HepG2 (cell line): ENCODE data around the gene ASPRV1. TPM values are rescaled to one million over a fixed set of nuclear protein-coding genes. Genes with fewer than 3 reads are reported as not detected.

Source experiments
- ATAC-seq: fragments of 200-7000 bp; cut with Tn5 transposase; 3 replicates; pipeline ENCODE4 v1.9.1; 2020; ENCODE audit warnings: mild to moderate bottlenecking, moderate library complexity
- BruUV-seq: library from RNA; stranded (reverse); fragments of 400-500 nt; replicated peaks from 2 replicates; lab custom pipeline; 2021; lab: Mats Ljungman, UMichigan
- CTCF ChIA-PET: fragments of 300-600 bp; formaldehyde crosslinking; extraction: SDS; loops from one replicate; lab custom pipeline; 2021; ENCODE audit warnings: low total read pairs, inconsistent platforms, low intra/inter-chr PET ratio; lab: Yijun Ruan, JAX
- POLR2A ChIA-PET: fragments of 350-600 bp; sonication (Branson Sonifier 250); formaldehyde crosslinking; loops from one replicate; lab custom pipeline; 2020; ENCODE audit warnings: antibody characterized with exemption, inconsistent platforms; lab: Yijun Ruan, JAX
- DNase-seq: peaks from one replicate; pipeline ENCODE4 v3.0.0-alpha.2; 2015; ENCODE audit warnings: low spot score
- FAIRE-seq: peaks from 3 replicates; lab custom pipeline; 2011; peaks lifted over from hg19 to GRCh38; lab: Jason Lieb, UNC
- H2AFZ ChIP-seq: one replicate; pipeline ENCODE4 v1.6.1; 2011; ENCODE audit warnings: low read length, inconsistent platforms
- H3K27ac ChIP-seq: fragments of 300-600 bp; 3 replicates; pipeline ENCODE4 v1.8.0; 2011; ENCODE audit warnings: mixed run types, mild to moderate bottlenecking, mixed read lengths, low read length, inconsistent platforms; ENCODE audit not compliant: insufficient read depth; ENCODE audit errors: extremely low read length
- H3K27me3 ChIP-seq, 2 experiments: fragments of 200-600 bp in 1 of 2; 2 replicates in 1 of 2; 3 replicates in 1 of 2; pipeline versions ENCODE4 v1.6.0 to v1.8.0; 2011; ENCODE audit warnings: low read length in 2 of 2, mild to moderate bottlenecking in 2 of 2, moderate library complexity in 2 of 2, inconsistent platforms in 1 of 2; ENCODE audit not compliant: insufficient read depth in 2 of 2, control insufficient read depth in 1 of 2
- H3K36me3 ChIP-seq, 2 experiments: fragments of 200-600 bp in 1 of 2; replicated peaks in 1 of 2; 2 replicates in 1 of 2; 3 replicates in 1 of 2; pipeline versions ENCODE4 v1.5.1 to v1.8.0; 2011; ENCODE audit warnings: low read length in 2 of 2, inconsistent platforms in 1 of 2; ENCODE audit not compliant: insufficient read depth in 2 of 2, control insufficient read depth in 1 of 2
- H3K4me1 ChIP-seq: 2 replicates; pipeline ENCODE4 v1.5.1; 2012; ENCODE audit warnings: low read length, inconsistent platforms; ENCODE audit not compliant: insufficient read depth
- H3K4me2 ChIP-seq: 2 replicates; pipeline ENCODE4 v1.6.0; 2011; ENCODE audit warnings: low read depth, low read length, inconsistent platforms
- H3K4me3 ChIP-seq, 3 experiments: fragments of 200-600 bp in 1 of 3; sonication (generic), shearing (Covaris generic) in 1 of 3; replicated peaks in 1 of 3; 2 replicates each; pipeline ENCODE4 v1.5.1; 2011 to 2016; ENCODE audit warnings: low read length in 3 of 3, inconsistent platforms in 2 of 3, low read depth in 2 of 3, mild to moderate bottlenecking in 2 of 3, control low read depth in 1 of 3, mixed read lengths in 1 of 3; ENCODE audit not compliant: insufficient read depth in 1 of 3
- H3K79me2 ChIP-seq: one replicate; pipeline ENCODE4 v1.6.1; 2011; ENCODE audit warnings: low read length, inconsistent platforms; ENCODE audit not compliant: insufficient read depth
- H3K9ac ChIP-seq: 2 replicates; pipeline ENCODE4 v1.6.0; 2011; ENCODE audit warnings: mild to moderate bottlenecking, low read depth, low read length, inconsistent platforms; ENCODE audit not compliant: insufficient read depth
- H3K9me3 ChIP-seq: 2 replicates; pipeline ENCODE4 v1.5.1; 2012; ENCODE audit warnings: mild to moderate bottlenecking, low read length
- H4K20me1 ChIP-seq: 2 replicates; pipeline ENCODE4 v1.6.0; 2011; ENCODE audit warnings: inconsistent platforms, mild to moderate bottlenecking, low read length, moderate library complexity; ENCODE audit not compliant: insufficient read depth
- ARNTL ChIP-seq: sonication (generic); formaldehyde crosslinking; IDR thresholded peaks from 2 replicates; pipeline ENCODE4 v1.4.0; 2020; ENCODE audit warnings: mild to moderate bottlenecking, missing genetic modification reagents
- HNRNPLL ChIP-seq: fragments of 200-400 bp; formaldehyde crosslinking; IDR thresholded peaks from 2 replicates; pipeline ENCODE4 v1.6.1; 2017; ENCODE audit warnings: mild to moderate bottlenecking, low read depth, low read length; ENCODE audit not compliant: poor library complexity, severe bottlenecking
- HOXD1 ChIP-seq: sonication (generic); formaldehyde crosslinking; IDR thresholded peaks from 2 replicates; pipeline ENCODE4 v1.5.0; 2020; ENCODE audit warnings: missing genetic modification reagents
- IRX3 ChIP-seq: sonication (generic); formaldehyde crosslinking; IDR thresholded peaks from 2 replicates; pipeline ENCODE4 v1.8.1; 2023; ENCODE audit warnings: mild to moderate bottlenecking, low read depth, missing genetic modification reagents, borderline replicate concordance
- KAT2B ChIP-seq: fragments of 150-350 bp; IDR thresholded peaks from 2 replicates; pipeline ENCODE4 v1.6.1; 2014; ENCODE audit warnings: low read depth, low read length, borderline replicate concordance
- MIER2 ChIP-seq: IDR thresholded peaks from 2 replicates; pipeline ENCODE4 v1.6.1; 2016; ENCODE audit warnings: missing biosample characterization, missing genetic modification reagents
- MTERF4 ChIP-seq: sonication (generic); formaldehyde crosslinking; IDR thresholded peaks from 2 replicates; pipeline ENCODE4 v1.8.0; 2023; ENCODE audit warnings: mild to moderate bottlenecking, missing genetic modification reagents
- PHF20 ChIP-seq: sonication (generic); formaldehyde crosslinking; IDR thresholded peaks from 2 replicates; pipeline ENCODE4 v1.5.0; 2020; ENCODE audit warnings: mild to moderate bottlenecking, missing genetic modification reagents
- PRDM10 ChIP-seq: sonication (generic); formaldehyde crosslinking; IDR thresholded peaks from 2 replicates; pipeline ENCODE4 v1.4.0; 2020; ENCODE audit warnings: low read depth, missing genetic modification reagents
- RBAK ChIP-seq: sonication (generic); formaldehyde crosslinking; IDR thresholded peaks from 2 replicates; pipeline ENCODE4 v1.5.1; 2020; ENCODE audit warnings: mild to moderate bottlenecking, missing genetic modification reagents
- SIX4 ChIP-seq: sonication (generic); formaldehyde crosslinking; IDR thresholded peaks from 2 replicates; pipeline ENCODE4 v1.4.0; 2020; ENCODE audit warnings: missing genetic modification reagents
- SRSF9 ChIP-seq: fragments of 200-400 bp; formaldehyde crosslinking; IDR thresholded peaks from 2 replicates; pipeline ENCODE4 v1.6.1; 2018; ENCODE audit warnings: borderline replicate concordance, mild to moderate bottlenecking, low read depth, low read length; ENCODE audit not compliant: insufficient read depth, poor library complexity, severe bottlenecking
- SSRP1 ChIP-seq: IDR thresholded peaks from 2 replicates; pipeline ENCODE4 v1.6.1; 2016; ENCODE audit warnings: control low read depth
- ZFYVE20 ChIP-seq: sonication (generic); formaldehyde crosslinking; IDR thresholded peaks from 2 replicates; pipeline ENCODE4 v1.8.0; 2023; ENCODE audit warnings: low read depth, mild to moderate bottlenecking, moderate library complexity, missing genetic modification reagents, borderline replicate concordance
- ZNF251 ChIP-seq: sonication (generic); formaldehyde crosslinking; IDR thresholded peaks from 2 replicates; pipeline ENCODE4 v1.9.0; 2021; ENCODE audit warnings: mild to moderate bottlenecking, missing genetic modification reagents
- ZNF781 ChIP-seq: sonication (generic); formaldehyde crosslinking; IDR thresholded peaks from 2 replicates; pipeline ENCODE4 v1.5.1; 2020; ENCODE audit warnings: borderline replicate concordance, mild to moderate bottlenecking, missing genetic modification reagents; ENCODE audit errors: not compliant biosample characterization
- in situ Hi-C: cut with HindIII; loops from 2 replicates; pipeline ENCODE4 v1.10.0; 2017; ENCODE audit warnings: low pct_unique_long_range_greater_than_20kb; ENCODE audit not compliant: extremely low pct_ligation_motif_present
- intact Hi-C: fragments of 100-400 bp; cut with micrococcal nuclease; formaldehyde crosslinking; loops from one replicate; pipeline ENCODE4 v1.10.0; 2022; ENCODE audit not compliant: unreplicated experiment
- polyA plus RNA-seq, 8 experiments: library from polyadenylated mRNA; depleted of rRNA in 3 of 8; stranded (reverse) in 7 of 8; unstranded in 1 of 8; fragments of >200 nt; fragmentation: Illumina TruSeq in 4 of 8; extraction: Trizol in 4 of 8; gene quantifications; 2 replicates each; pipeline versions ENCODE4 v1.2.1 to v1.2.3, GENCODE V29; 2011 to 2016; ENCODE audit warnings: low read depth in 4 of 8, missing spikeins in 1 of 8, mixed read lengths in 1 of 8; ENCODE audit not compliant: insufficient read depth in 1 of 8
- total RNA-seq, 5 experiments: library from RNA; depleted of rRNA; stranded (reverse); fragments of >200 nt; fragmentation: Illumina TruSeq; extraction: Trizol; gene quantifications; 2 replicates each; pipeline ENCODE4 v1.2.3, GENCODE V29; 2016; ENCODE audit warnings: low read depth in 1 of 5

Gene ASPRV1
- total and polyA plus RNA-seq, 2 of the 13 experiments (the other 11 are each of a cell fraction or from before 2014, with no cell fraction given): 0.40 to 0.48 TPM

GRCh38 chr2:69933254-69933828, 28.1 kb downstream of the ASPRV1 start:
- BruUV-seq: no TSS peak
- ATAC-seq (peak; percentile 50), DNase-seq (no peak), FAIRE-seq (no peak)
- Histone ChIP-seq H2AFZ (no peak overlapping the region), H3K27me3 (no peaks in the 10 kb centered on the region), H3K4me3 (peak overlapping the region in 1 of 3 experiments; percentile 13; a peak in 1 of 6 replicates), H3K27ac (peak overlapping the region; percentile 55), H4K20me1 (no peaks in the 10 kb centered on the region), H3K9me3 (no peaks in the 10 kb centered on the region), H3K36me3 (peaks cover 18 to 33% of the 10 kb centered on the region in 2 experiments), H3K4me2 (peak overlapping the region; percentile 57), H3K4me1 (peaks cover 34% of the 10 kb centered on the region), H3K79me2 (no peaks in the 10 kb centered on the region), H3K9ac (peak overlapping the region; percentile 24; the same call in 1 of the 2 replicates)
- intact Hi-C loops (no loop called here), in situ Hi-C loops (no loop called here)
- CTCF ChIA-PET: no interaction called here
- POLR2A ChIA-PET: interaction anchor here (0.6 to 7.5 kb wide), 8 partner anchors 12 to 360 kb away, joined by 3 to 104 read pairs (median 4); partner anchors contain the start of genes MXD1 and SNRPG
- TF ChIP-seq IRX3 (CRISPR knock-in tag) (no peak), ZFYVE20 (CRISPR knock-in tag) (no peak), PRDM10 (CRISPR knock-in tag) (no peak), PHF20 (CRISPR knock-in tag) (no peak), HNRNPLL (no peak), MIER2 (CRISPR knock-in tag) (no peak), ARNTL (CRISPR knock-in tag) (0 out of 2 replicates have a peak, but pooled peaks have one; percentile 26), RBAK (CRISPR knock-in tag) (no peak), SRSF9 (no peak), SSRP1 (CRISPR knock-in tag) (0 out of 2 replicates have a peak, but pooled peaks have one; percentile 16), KAT2B (no peak), HOXD1 (no peak), SIX4 (peak; percentile 29; the same call in 1 of the 2 replicates), ZNF251 (CRISPR knock-in tag) (no peak), MTERF4 (no peak), ZNF781 (CRISPR knock-in tag) (no peak)
